Measurements from ENCODE around the gene TTYH3. TPM values are rescaled to one million over a fixed set of nuclear protein-coding genes. Genes with fewer than 3 reads are reported as not detected.
A peak's percentile ranks its signal among the peaks of the same experiment; 100 is the strongest.

Gene TTYH3
- total and polyA plus RNA-seq, 2 of the 8 experiments (the other 6 are each of a cell fraction or from before 2014, with no cell fraction given): 66.2 to 169 TPM

DNA sequence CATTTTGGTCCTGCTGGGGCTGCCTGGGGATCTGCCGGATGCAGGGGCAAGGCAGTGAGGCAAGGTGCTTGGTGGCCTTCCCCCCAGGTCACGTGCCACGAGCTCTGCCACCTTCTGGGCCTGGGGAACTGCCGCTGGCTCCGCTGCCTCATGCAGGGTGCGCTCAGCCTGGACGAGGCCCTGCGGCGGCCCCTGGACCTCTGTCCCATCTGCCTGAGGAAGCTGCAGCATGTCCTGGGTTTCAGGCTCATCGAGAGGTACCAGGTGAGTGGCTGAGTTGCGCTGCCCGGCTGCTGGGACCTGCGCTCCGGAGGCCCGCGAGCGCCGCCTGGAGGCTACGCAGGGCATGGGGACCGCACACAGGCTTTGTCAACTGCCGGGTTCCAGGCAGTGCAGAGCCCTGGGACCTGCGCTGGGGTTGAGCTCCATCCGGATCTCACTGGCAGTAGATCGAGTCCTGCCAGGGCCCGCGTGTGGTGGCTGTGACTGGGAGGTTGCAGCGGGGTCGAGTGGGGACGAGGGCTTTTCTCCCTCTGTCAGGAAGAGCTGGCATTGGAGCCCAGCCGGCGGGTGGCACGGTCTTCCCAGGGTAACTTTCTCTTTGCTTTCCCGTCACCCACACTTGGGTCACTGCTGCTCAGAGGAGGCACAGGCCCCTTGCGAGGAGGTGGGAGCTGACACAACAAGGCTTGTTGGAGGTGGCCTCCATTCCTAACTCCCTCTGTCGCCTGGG lies 77.9 kb downstream of the TTYH3 start:
- H3K4me1 ChIP-seq (replicated peaks in 1 of 4; ENCODE audit: control insufficient read depth in 3 of 4, insufficient read depth in 4 of 4, low read length in 3 of 4): peaks cover 0 to 5% (median under 1%) of the 10 kb centered on the region in 4 experiments; a peak in 2 of 7 replicates
- TF ChIP-seq POLR2AphosphoS5 (IDR thresholded peaks at IDR 0.05; ENCODE audit: low read depth, low read length): no peak; the same call in 1 of the 2 replicates
- TF ChIP-seq TBP (IDR thresholded peaks at IDR 0.05; ENCODE audit: low read depth, low read length): peak; percentile 45; the same call in 1 of the 2 replicates
- TF ChIP-seq TEAD4 (IDR thresholded peaks at IDR 0.05; ENCODE audit: low read depth, low read length): no peak
- TF ChIP-seq ZNF274 (IDR thresholded peaks at IDR 0.05; ENCODE audit: borderline replicate concordance, extremely low read depth, low read length): no peak
- no peak for TF ChIP-seq EP300 (IDR thresholded peaks at IDR 0.05; ENCODE audit: borderline replicate concordance in 1 of 2, low read depth in 2 of 2, low read length in 2 of 2)
- TF ChIP-seq CREB1 (IDR thresholded peaks at IDR 0.05): peak; percentile 55; the same call in 1 of the 2 replicates
- TF ChIP-seq NANOG (IDR thresholded peaks at IDR 0.05; ENCODE audit: insufficient read depth, low read depth, low read length, poor library complexity, severe bottlenecking): no peak
- TF ChIP-seq GABPA (IDR thresholded peaks at IDR 0.05; ENCODE audit: borderline replicate concordance, insufficient read depth, low read length): 0 out of 2 replicates have a peak, but pooled peaks have one; percentile 78
- TF ChIP-seq SRF (IDR thresholded peaks at IDR 0.05; ENCODE audit: low read depth, low read length): no peak
- no peak for TF ChIP-seq POLR2A (IDR thresholded peaks at IDR 0.05; ENCODE audit: control extremely low read depth in 1 of 2, low read depth in 2 of 2, low read length in 2 of 2)
- TF ChIP-seq BRCA1 (IDR thresholded peaks at IDR 0.05; ENCODE audit: low read depth, low read length): no peak
- no peak for TF ChIP-seq SIX5 (IDR thresholded peaks at IDR 0.05; ENCODE audit: low read depth, low read length)
- TF ChIP-seq RXRA (IDR thresholded peaks at IDR 0.05; ENCODE audit: insufficient read depth, low read depth, low read length): no peak

More for the DNA sequence above, 77.9 kb downstream of the TTYH3 start:
- H2BK120ac ChIP-seq (replicated peaks; ENCODE audit: low read depth, low read length): no peak overlapping the region
- no peaks in the 10 kb centered on the region for H3K79me1 ChIP-seq (ENCODE audit: low read depth, low read length)
- no peak overlapping the region for H3K4ac ChIP-seq (replicated peaks; ENCODE audit: insufficient read length, low read depth, low read length)
- no peak overlapping the region for H4K5ac ChIP-seq (ENCODE audit: insufficient read length, low read depth, low read length)
- no peaks in the 10 kb centered on the region; a peak in 1 of 8 replicates for H3K36me3 ChIP-seq (ENCODE audit: control insufficient read depth in 2 of 4, insufficient read depth in 4 of 4, low read length in 3 of 4)
- DNase-seq (ENCODE audit: low read depth in 1 of 2, low spot score in 2 of 2): peak; percentile 90 to 93
- H2BK5ac ChIP-seq (ENCODE audit: low read depth, low read length): no peak overlapping the region; the same call in 1 of the 2 replicates
- H2BK12ac ChIP-seq (ENCODE audit: low read depth, low read length): peak overlapping the region; percentile 27; the same call in 1 of the 2 replicates
- CTCF ChIA-PET (ENCODE audit: partially characterized antibody): interaction anchor here (0.5 to 9.1 kb wide), 50 partner anchors 10 to 489 kb away, joined by 3 to 125 read pairs (median 4); partner anchors contain the start of gene AMZ1
- no peak for FAIRE-seq
- H3K4me2 ChIP-seq (ENCODE audit: insufficient read depth in 1 of 2, low read depth in 2 of 2, low read length in 2 of 2): peak overlapping the region in 1 of 2 experiments; percentile 44; a peak in 1 of 4 replicates
- POLR2A ChIA-PET (ENCODE audit: partially characterized antibody): interaction anchor here (1.1 to 2.0 kb wide), 6 partner anchors 9 to 209 kb away, joined by 3 to 6 read pairs (median 5); no protein-coding TSS in a partner anchor
- H3K56ac ChIP-seq (replicated peaks; ENCODE audit: insufficient read length, low read depth, low read length): no peak overlapping the region
- H3K9me3 ChIP-seq (ENCODE audit: insufficient read depth in 2 of 2, low read depth in 1 of 2, low read length in 1 of 2): no peaks in the 10 kb centered on the region
- H3K4me3 ChIP-seq (ENCODE audit: extremely low read depth in 1 of 4, insufficient read depth in 2 of 4, low read depth in 3 of 4, low read length in 4 of 4): no peak overlapping the region
- peak overlapping the region; percentile 71; the same call in 1 of the 2 replicates for H4K8ac ChIP-seq (ENCODE audit: extremely low read depth, insufficient read depth, low read length)
- 30% methylated on average over 32 of the region's 35 CpGs; no CpG with 5 or more reads in 1 of the 2 experiments for WGBS, 2 experiments (ENCODE audit: extremely low coverage in 1 of 2, insufficient coverage in 1 of 2, insufficient read length in 1 of 2, insufficient replicate concordance in 2 of 2, low coverage in 1 of 2, low lambda C conversion rate in 2 of 2, missing lambda C conversion rate in 1 of 2)
- H2BK15ac ChIP-seq (ENCODE audit: low read length): no peak overlapping the region
- H3K9ac ChIP-seq (replicated peaks in 1 of 4; ENCODE audit: extremely low read depth in 1 of 4, low read depth in 3 of 4, low read length in 3 of 4): no peak overlapping the region
- H2BK20ac ChIP-seq (ENCODE audit: low read length): no peak overlapping the region
- H4K20me1 ChIP-seq (replicated peaks in 1 of 2; ENCODE audit: control insufficient read depth in 1 of 2, insufficient read depth in 2 of 2, low read length in 2 of 2): peaks cover 1 to 3% of the 10 kb centered on the region in 2 experiments
- no peak overlapping the region for H2AFZ ChIP-seq (ENCODE audit: low read length)
- H3K27ac ChIP-seq (ENCODE audit: low read depth, low read length): no peak overlapping the region
- H2AK5ac ChIP-seq (ENCODE audit: low read depth, low read length): no peak overlapping the region
- no peak overlapping the region for H3K23ac ChIP-seq (ENCODE audit: insufficient read length)
- no peak overlapping the region for H3K18ac ChIP-seq (ENCODE audit: extremely low read depth, low read length)
- no peaks in the 10 kb centered on the region for H3K27me3 ChIP-seq (replicated peaks in 1 of 4; ENCODE audit: control insufficient read depth in 3 of 4, extremely low read depth in 1 of 4, insufficient read depth in 3 of 4, low read length in 3 of 4)
- H3K23me2 ChIP-seq (ENCODE audit: low read depth, low read length): no peaks in the 10 kb centered on the region
- H3K79me2 ChIP-seq (ENCODE audit: control insufficient read depth in 1 of 2, insufficient read depth in 2 of 2, low read length in 2 of 2): no peaks in the 10 kb centered on the region
- H3K14ac ChIP-seq (ENCODE audit: insufficient read length): no peak overlapping the region
- peak overlapping the region; percentile 72 for H4K91ac ChIP-seq (replicated peaks; ENCODE audit: insufficient read length, low read length)

All from H1 (cell line).